Kidney (tissue), 14 donors: ENCODE results near the gene TMEM208. TPM values are rescaled to one million over a fixed set of nuclear protein-coding genes. Genes with fewer than 3 reads are reported as not detected.

Experiments
- DNase-seq, 5 donors: peaks; one replicate each; pipeline ENCODE4 v3.0.0-alpha.2; 2013 to 2020
- FAIRE-seq: peaks from 2 replicates; lab custom pipeline; 2012; peaks lifted over from hg19 to GRCh38; lab: Jason Lieb, UNC
- H3K27ac ChIP-seq, 2 donors: one replicate each; pipeline ENCODE4 v1.7.0; 2013; ENCODE audit warnings: low read depth in 2 of 2, low read length in 2 of 2, inconsistent platforms in 1 of 2
- H3K27me3 ChIP-seq: one replicate; pipeline ENCODE4 v1.7.1; 2013; ENCODE audit warnings: low read length, inconsistent platforms; ENCODE audit not compliant: control insufficient read depth, insufficient read depth
- H3K36me3 ChIP-seq, 3 donors: one replicate each; pipeline versions ENCODE4 v1.7.0 to v1.7.1; 2013; ENCODE audit warnings: low read length in 3 of 3, control low read depth in 1 of 3, inconsistent platforms in 1 of 3; ENCODE audit not compliant: insufficient read depth in 3 of 3, control insufficient read depth in 2 of 3
- H3K4me1 ChIP-seq, 3 donors: one replicate each; pipeline versions ENCODE4 v1.7.0 to v1.7.1; 2013; ENCODE audit warnings: low read length in 3 of 3, inconsistent platforms in 1 of 3, low read depth in 1 of 3; ENCODE audit not compliant: control insufficient read depth in 2 of 3, insufficient read depth in 2 of 3
- H3K4me3 ChIP-seq, 3 donors: one replicate each; pipeline versions ENCODE4 v1.7.0 to v1.8.1; 2013; ENCODE audit warnings: low read length in 3 of 3, control low read depth in 1 of 3, inconsistent platforms in 1 of 3
- H3K9ac ChIP-seq, 3 donors: one replicate each; pipeline versions ENCODE4 v1.7.0 to v1.7.1; 2013; ENCODE audit warnings: low read length in 3 of 3, control low read depth in 1 of 3, inconsistent platforms in 1 of 3
- H3K9me3 ChIP-seq, 3 donors: one replicate each; pipeline versions ENCODE4 v1.7.0 to v1.7.1; 2013; ENCODE audit warnings: low read length in 3 of 3, control low read depth in 1 of 3, inconsistent platforms in 1 of 3; ENCODE audit not compliant: control insufficient read depth in 2 of 3, insufficient read depth in 1 of 3
- intact Hi-C: fragments of 100-400 bp; cut with DNase I; formaldehyde crosslinking; loops from one replicate; pipeline ENCODE4 v1.11.1; 2022
- polyA plus RNA-seq: library from polyadenylated mRNA; stranded (reverse); fragments of 350-450 nt; fragmentation: Illumina TruSeq; extraction: RNeasy Lipid Tissue Mini Kit (QIAGEN cat#74804); gene quantifications from one replicate; pipeline ENCODE4 v1.2.3, GENCODE V29; 2014; ENCODE audit warnings: low read depth, low replicate concordance; ENCODE audit not compliant: insufficient read depth
- total RNA-seq: library from RNA; stranded (reverse); fragmentation: NEBNext Ultra II Directional; extraction: Animal tissue kit (Norgen Biotek cat#: 25700); gene quantifications from one replicate; pipeline ENCODE4 v1.2.1, GENCODE V29; 2021
- TF ChIP-seq, protein P1 (sequence below): IDR thresholded peaks from 3 replicates; pipeline ENCODE4 v1.5.1; 2012; ENCODE audit warnings: mild to moderate bottlenecking, moderate library complexity, borderline replicate concordance; ENCODE audit not compliant: insufficient read depth; ENCODE audit errors: extremely low read depth
- donor health status: control.
- donor health status: control.
- donor health status: control.
- donor health status: control.
- donor health status: control.
- donor health status: DM: yes; HTN: yes; CAD: no.
- donor health status: Normal renal cell carcinoma (clear cell type).

TMEM208 gene
- total and polyA plus RNA-seq, 2 donors from 2014 or later: 47.1 to 145 TPM

DNA sequence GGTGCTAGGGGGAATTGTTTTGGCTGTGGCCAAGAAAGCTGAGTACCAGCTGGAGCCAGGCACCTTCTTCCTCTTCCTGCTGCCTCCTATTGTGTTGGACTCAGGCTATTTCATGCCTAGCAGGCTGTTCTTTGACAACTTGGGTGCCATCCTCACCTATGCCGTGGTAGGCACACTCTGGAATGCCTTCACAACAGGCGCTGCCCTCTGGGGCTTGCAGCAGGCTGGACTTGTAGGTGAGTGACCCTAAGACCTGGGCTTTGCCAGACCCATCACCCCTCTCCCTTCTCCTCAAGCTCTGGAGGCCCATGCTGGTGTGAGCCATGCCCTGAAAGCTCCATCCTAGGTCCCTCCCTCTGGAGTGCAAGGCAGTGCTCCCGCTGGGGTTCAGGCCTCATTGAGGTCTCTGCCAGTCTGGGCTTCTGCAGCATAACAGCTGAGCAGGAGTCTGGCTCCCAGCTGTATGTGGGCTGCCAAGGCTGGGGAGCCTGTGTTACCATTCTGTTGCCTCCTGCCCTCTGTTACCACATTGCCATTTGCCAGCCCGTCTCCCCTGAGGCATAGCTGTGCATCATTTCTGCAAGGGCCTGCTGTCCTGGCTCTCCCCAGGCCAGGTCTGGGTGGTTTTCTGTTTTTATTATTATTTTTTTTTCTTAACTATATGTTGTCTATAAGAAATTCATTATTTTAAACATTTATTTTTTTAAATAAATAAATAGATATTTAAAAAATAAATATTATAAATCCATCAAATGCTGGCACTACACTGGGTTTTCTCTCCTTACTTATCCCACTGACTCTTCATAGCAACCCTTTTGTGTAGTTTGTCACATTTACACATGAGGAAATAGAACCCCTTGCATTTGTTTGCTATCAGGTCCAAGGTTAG lies 25.9 kb downstream of the TMEM208 start:
- Histone ChIP-seq H3K27me3 (peaks cover 13% of the 10 kb centered on the region), H3K4me1 (peaks cover 0 to 8% (median 0%) of the 10 kb centered on the region in 3 donors), H3K36me3 (no peaks in the 10 kb centered on the region), H3K9ac (no peak overlapping the region), H3K27ac (no peak overlapping the region), H3K9me3 (no peaks in the 10 kb centered on the region), H3K4me3 (no peak overlapping the region)
- DNase-seq (peak in 2 of 5 donors; percentile 30 to 43), FAIRE-seq (no peak)
- intact Hi-C loops: loop anchor here (10.0 kb wide), 1 partner anchor 222 kb away; no protein-coding TSS in a partner anchor
- TF ChIP-seq, protein P1, sequence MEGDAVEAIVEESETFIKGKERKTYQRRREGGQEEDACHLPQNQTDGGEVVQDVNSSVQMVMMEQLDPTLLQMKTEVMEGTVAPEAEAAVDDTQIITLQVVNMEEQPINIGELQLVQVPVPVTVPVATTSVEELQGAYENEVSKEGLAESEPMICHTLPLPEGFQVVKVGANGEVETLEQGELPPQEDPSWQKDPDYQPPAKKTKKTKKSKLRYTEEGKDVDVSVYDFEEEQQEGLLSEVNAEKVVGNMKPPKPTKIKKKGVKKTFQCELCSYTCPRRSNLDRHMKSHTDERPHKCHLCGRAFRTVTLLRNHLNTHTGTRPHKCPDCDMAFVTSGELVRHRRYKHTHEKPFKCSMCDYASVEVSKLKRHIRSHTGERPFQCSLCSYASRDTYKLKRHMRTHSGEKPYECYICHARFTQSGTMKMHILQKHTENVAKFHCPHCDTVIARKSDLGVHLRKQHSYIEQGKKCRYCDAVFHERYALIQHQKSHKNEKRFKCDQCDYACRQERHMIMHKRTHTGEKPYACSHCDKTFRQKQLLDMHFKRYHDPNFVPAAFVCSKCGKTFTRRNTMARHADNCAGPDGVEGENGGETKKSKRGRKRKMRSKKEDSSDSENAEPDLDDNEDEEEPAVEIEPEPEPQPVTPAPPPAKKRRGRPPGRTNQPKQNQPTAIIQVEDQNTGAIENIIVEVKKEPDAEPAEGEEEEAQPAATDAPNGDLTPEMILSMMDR: no peak

DNA sequence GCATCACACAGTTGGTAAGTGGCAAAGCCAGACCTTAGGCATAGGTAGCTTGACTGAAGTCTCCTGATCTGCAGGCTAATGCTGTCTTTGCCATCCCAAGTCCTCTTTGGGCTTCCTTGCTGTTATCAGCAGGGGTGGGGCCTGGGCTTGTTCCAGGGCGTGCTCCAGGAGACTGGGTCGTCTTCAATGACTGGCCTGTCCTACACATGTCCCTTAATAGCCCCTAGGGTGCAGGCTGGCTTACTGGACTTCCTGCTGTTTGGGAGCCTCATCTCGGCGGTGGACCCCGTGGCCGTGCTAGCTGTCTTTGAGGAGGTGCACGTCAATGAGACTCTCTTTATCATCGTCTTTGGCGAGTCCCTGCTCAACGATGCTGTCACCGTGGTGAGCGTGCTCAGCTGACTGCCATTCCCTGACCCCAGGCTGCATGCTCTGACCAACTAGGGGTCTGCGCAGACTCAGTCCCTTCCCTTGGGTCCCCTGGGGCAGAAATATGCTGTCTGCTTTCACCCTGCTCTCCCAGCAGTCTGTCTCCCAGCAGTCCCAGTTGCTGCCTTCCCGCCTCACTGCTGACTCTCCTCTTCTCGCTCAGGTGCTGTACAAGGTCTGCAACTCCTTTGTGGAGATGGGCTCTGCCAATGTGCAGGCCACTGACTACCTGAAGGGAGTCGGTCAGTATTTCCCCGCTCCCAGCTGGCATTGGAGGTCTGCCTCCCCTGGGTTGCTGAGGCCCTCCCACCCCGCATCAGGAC lies 28.0 kb downstream of the TMEM208 start:
- H3K9me3 ChIP-seq: no peaks in the 10 kb centered on the region
- FAIRE-seq: no peak

DNA sequence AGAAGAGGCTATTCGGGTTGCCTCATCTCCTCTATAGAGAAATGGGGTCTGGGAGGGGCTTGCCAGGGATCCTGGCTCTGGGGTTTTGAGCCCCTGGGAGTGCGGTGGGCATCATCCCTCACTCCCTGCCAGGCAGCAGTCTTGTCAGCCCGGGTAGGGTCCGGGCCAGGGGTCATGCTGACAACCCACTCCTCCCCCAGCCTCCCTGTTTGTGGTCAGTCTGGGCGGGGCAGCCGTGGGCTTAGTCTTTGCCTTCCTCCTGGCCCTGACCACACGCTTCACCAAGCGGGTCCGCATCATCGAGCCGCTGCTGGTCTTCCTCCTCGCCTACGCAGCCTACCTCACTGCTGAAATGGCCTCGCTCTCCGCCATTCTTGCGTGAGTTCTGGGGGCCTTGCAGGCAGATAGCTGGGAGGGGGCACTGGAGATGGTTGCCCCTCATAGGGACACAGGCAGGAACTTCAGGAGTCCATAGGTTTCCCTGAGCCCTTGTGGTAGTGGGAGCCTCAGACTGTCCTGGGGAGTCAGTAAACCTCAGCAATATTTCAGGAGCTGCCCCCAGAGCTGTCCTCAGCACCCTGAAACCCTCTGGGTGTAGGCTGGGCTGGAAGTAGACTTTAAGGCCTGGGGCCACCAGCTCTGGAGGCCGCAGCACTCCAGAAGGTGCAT lies 28.8 kb downstream of the TMEM208 start:
- no peaks in the 10 kb centered on the region for H3K27me3 ChIP-seq
- FAIRE-seq (no peak), DNase-seq (peak in 2 of 5 donors; percentile 30 to 66)
- no peaks in the 10 kb centered on the region for H3K36me3 ChIP-seq
- H3K9ac ChIP-seq: no peak overlapping the region
- no peaks in the 10 kb centered on the region for H3K4me1 ChIP-seq
- TF ChIP-seq, protein P1: no peak
- no peak overlapping the region for H3K4me3 ChIP-seq
- no peak overlapping the region for H3K27ac ChIP-seq
- intact Hi-C loops: loop anchor here (10.0 kb wide), 1 partner anchor 219 kb away; no protein-coding TSS in a partner anchor
- H3K9me3 ChIP-seq: no peaks in the 10 kb centered on the region

More for the DNA sequence above, 28.0 kb downstream of the TMEM208 start:
- intact Hi-C loops: loop anchor here (10.0 kb wide), 1 partner anchor 220 kb away; no protein-coding TSS in a partner anchor
- DNase-seq: peak in 2 of 5 donors; percentile 30 to 37
- Histone ChIP-seq H3K27ac (no peak overlapping the region), H3K9ac (no peak overlapping the region), H3K27me3 (peaks cover 6% of the 10 kb centered on the region), H3K4me3 (no peak overlapping the region), H3K4me1 (no peaks in the 10 kb centered on the region), H3K36me3 (no peaks in the 10 kb centered on the region)
- TF ChIP-seq, protein P1: no peak
